ENCODE results near the gene PGLYRP1.

The PGLYRP1 gene

DNA sequence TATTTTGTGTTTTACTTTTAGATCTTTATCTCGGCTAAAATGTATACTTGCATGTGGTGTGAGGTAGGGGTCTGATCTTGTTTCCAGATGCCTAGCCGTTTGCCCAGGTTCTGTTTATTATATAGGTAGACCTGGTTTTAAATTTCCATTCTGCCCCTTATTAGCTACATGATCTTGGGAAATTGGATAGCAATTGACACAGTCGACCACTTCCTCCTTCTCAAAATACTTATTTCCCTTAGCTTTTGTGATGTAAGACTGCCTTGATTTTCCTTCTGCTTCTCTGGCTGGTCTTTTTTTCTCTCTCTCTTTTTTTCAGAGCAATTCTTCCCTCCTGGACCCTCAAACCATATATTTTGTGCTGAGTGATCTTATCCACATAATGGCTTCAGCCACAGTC lies 3.0 kb upstream of the PGLYRP1 start (continued):
- no peak for TF ChIP-seq ZNF366 (tag by site-specific recombination; conservative IDR thresholded peaks at IDR 0.05)
- TF ChIP-seq ZNF169 (tag by site-specific recombination; IDR thresholded peaks at IDR 0.05): no peak
- no peak for TF ChIP-seq GLIS2 (tag by site-specific recombination; IDR thresholded peaks at IDR 0.05)
- TF ChIP-seq, protein P1, sequence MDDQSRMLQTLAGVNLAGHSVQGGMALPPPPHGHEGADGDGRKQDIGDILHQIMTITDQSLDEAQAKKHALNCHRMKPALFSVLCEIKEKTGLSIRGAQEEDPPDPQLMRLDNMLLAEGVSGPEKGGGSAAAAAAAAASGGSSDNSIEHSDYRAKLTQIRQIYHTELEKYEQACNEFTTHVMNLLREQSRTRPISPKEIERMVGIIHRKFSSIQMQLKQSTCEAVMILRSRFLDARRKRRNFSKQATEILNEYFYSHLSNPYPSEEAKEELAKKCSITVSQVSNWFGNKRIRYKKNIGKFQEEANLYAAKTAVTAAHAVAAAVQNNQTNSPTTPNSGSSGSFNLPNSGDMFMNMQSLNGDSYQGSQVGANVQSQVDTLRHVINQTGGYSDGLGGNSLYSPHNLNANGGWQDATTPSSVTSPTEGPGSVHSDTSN (CRISPR knock-in tag; IDR thresholded peaks at IDR 0.05): no peak
- no peak for TF ChIP-seq ZNF302 (tag by site-specific recombination; IDR thresholded peaks at IDR 0.05; ENCODE audit: low read depth)
- TF ChIP-seq ZNF776 (tag by site-specific recombination; IDR thresholded peaks at IDR 0.05; ENCODE audit: borderline replicate concordance): no peak
- TF ChIP-seq GFI1B (tag by site-specific recombination; IDR thresholded peaks at IDR 0.05): no peak

DNA sequence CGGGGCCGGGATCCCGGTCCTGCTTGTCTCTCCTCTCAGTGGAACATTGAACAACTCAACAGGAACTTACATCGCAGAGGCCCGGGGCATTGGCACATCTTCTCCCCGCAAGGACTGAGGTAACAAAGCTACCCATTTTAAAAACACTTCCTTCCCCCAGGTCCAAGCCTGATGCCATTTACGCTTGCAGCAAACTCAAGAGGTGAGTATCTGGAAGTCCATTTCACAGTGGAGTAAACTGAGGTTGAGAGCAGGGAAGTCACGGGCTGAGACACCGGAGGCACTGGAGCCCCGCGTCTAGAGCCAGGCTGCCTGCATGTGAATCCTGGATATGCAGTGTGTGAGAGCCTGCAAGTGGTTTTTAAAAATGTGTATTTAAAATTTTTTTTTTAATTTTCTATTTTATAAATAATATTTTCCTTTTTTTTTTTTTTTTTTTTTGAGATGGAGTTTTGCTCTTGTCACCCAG lies 492 bp upstream of the PGLYRP1 start:
- Histone ChIP-seq H3K4me3 (ENCODE audit: low read depth, low read length) (no peak overlapping the region), H3K36me3 (ENCODE audit: control insufficient read depth in 2 of 2, insufficient read depth in 1 of 2, low read length in 2 of 2) (peaks cover 0 to 5% of the 10 kb centered on the region in 2 experiments; a peak in 1 of 3 replicates), H3K9me3 (ENCODE audit: control insufficient read depth, insufficient read depth, low read depth, low read length) (no peaks in the 10 kb centered on the region; the same call in 1 of the 2 replicates), H3K27ac (ENCODE audit: extremely low read depth, low read depth, low read length) (no peak overlapping the region), H3K4me1 (ENCODE audit: control insufficient read depth, insufficient read depth, low read length) (no peaks in the 10 kb centered on the region; the same call in 1 of the 2 replicates)
- no peak for TF ChIP-seq ZNF768 (tag by site-specific recombination; IDR thresholded peaks at IDR 0.05)
- CTCF ChIA-PET: interaction anchor here (21.8 kb wide), 1 partner anchor 56 kb away, joined by 625 read pairs; no protein-coding TSS in a partner anchor
- POLR2A ChIA-PET: interaction anchor here (0.7 kb wide), 1 partner anchor 52 kb away, joined by 8 read pairs; no protein-coding TSS in a partner anchor

DNA sequence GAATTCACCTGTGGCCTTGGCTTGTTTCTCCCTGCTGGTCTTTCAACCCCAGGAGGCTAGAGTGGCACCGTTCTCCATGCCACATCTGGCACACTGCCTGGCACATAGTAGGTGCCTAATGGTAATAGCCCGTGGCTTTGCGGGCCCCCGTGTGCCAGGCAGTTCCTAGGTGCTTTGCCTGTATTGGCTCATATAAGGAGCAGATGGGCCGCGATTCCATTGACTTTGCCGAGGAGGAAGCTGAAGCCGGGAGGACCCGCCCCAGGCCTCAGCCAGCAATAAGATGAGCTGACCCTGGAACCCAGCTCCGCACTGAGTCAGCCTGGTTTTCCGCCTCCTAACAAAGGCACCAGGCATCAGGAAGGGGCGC lies 807 bp downstream of the PGLYRP1 start:
- POLR2A ChIA-PET: no interaction called here
- Histone ChIP-seq H3K4me1 (ENCODE audit: control insufficient read depth, insufficient read depth, low read length) (no peaks in the 10 kb centered on the region; the same call in 1 of the 2 replicates), H3K36me3 (ENCODE audit: control insufficient read depth in 2 of 2, insufficient read depth in 1 of 2, low read length in 2 of 2) (peaks cover 0 to 5% of the 10 kb centered on the region in 2 experiments; a peak in 1 of 3 replicates), H3K27ac (ENCODE audit: extremely low read depth, low read depth, low read length) (no peak overlapping the region), H3K4me3 (ENCODE audit: low read depth, low read length) (no peak overlapping the region), H3K9me3 (ENCODE audit: control insufficient read depth, insufficient read depth, low read depth, low read length) (no peaks in the 10 kb centered on the region; the same call in 1 of the 2 replicates)
- TF ChIP-seq ZNF837 (tag by site-specific recombination; IDR thresholded peaks at IDR 0.05) (no peak), ZNF354C (tag by site-specific recombination; IDR thresholded peaks at IDR 0.05; ENCODE audit: borderline replicate concordance, low read depth) (no peak)
- TF ChIP-seq, protein P2, sequence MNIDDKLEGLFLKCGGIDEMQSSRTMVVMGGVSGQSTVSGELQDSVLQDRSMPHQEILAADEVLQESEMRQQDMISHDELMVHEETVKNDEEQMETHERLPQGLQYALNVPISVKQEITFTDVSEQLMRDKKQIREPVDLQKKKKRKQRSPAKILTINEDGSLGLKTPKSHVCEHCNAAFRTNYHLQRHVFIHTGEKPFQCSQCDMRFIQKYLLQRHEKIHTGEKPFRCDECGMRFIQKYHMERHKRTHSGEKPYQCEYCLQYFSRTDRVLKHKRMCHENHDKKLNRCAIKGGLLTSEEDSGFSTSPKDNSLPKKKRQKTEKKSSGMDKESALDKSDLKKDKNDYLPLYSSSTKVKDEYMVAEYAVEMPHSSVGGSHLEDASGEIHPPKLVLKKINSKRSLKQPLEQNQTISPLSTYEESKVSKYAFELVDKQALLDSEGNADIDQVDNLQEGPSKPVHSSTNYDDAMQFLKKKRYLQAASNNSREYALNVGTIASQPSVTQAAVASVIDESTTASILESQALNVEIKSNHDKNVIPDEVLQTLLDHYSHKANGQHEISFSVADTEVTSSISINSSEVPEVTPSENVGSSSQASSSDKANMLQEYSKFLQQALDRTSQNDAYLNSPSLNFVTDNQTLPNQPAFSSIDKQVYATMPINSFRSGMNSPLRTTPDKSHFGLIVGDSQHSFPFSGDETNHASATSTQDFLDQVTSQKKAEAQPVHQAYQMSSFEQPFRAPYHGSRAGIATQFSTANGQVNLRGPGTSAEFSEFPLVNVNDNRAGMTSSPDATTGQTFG (tag by site-specific recombination; IDR thresholded peaks at IDR 0.05; ENCODE audit: borderline replicate concordance): no peak
- CTCF ChIA-PET: interaction anchor here (0.9 to 21.8 kb wide), 3 partner anchors 38 to 58 kb away, joined by 3 to 625 read pairs (median 3); no protein-coding TSS in a partner anchor

DNA sequence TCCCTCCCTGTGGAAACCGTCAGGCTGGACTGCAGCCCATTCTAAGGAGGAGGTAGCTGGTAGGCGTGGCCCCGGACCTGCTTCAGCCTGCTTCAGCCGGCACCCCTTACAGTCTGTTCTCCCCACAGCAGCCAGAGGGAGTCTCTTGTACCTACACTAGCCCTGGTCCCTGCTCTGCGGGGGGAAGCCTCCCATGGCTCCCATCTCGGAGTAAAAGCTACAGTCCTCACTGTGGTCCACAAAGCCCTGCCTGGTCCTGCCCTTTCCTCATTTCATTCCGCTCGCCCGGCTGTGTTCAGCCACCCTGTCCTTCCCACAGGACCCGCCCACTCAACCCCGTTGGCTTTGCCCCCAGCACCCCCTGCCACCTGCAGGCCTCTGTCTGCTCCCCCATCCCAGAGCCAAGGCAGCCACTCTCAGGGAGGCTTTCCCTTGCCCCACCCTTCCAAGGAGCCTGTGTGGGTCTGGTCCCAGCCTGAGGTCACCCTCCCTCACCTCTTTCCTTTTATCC lies 1.3 kb downstream of the PGLYRP1 start:
- no peak overlapping the region for H3K27ac ChIP-seq (ENCODE audit: extremely low read depth, low read depth, low read length)
- ChIA-PET CTCF (interaction anchor here (0.6 to 21.8 kb wide), 7 partner anchors 6 to 374 kb away, joined by 3 to 625 read pairs (median 4); no protein-coding TSS in a partner anchor), POLR2A (no interaction called here)
- TF ChIP-seq ZNF548 (tag by site-specific recombination; IDR thresholded peaks at IDR 0.05) (0 out of 2 replicates have a peak, but pooled peaks have one; percentile 35), ZNF223 (tag by site-specific recombination; IDR thresholded peaks at IDR 0.05) (no peak), ZFHX2 (tag by site-specific recombination; conservative IDR thresholded peaks at IDR 0.05) (peak; percentile 77), ZNF785 (tag by site-specific recombination; IDR thresholded peaks at IDR 0.05) (no peak), ZNF146 (tag by site-specific recombination; IDR thresholded peaks at IDR 0.05) (no peak), GLIS1 (tag by site-specific recombination; IDR thresholded peaks at IDR 0.05) (peak; percentile 81), ZNF10 (tag by site-specific recombination; IDR thresholded peaks at IDR 0.05) (no peak), EGR2 (tag by site-specific recombination; IDR thresholded peaks at IDR 0.05; ENCODE audit: low read depth) (peak; percentile 38; the same call in 1 of the 2 replicates), SCRT2 (tag by site-specific recombination; IDR thresholded peaks at IDR 0.05) (peak; percentile 10; the same call in 1 of the 2 replicates), ZNF529 (tag by site-specific recombination; IDR thresholded peaks at IDR 0.05; ENCODE audit: insufficient replicate concordance) (no peak), KLF1 (tag by site-specific recombination; IDR thresholded peaks at IDR 0.05) (peak; percentile 22; the same call in 1 of the 2 replicates)
- TF ChIP-seq, protein P3, sequence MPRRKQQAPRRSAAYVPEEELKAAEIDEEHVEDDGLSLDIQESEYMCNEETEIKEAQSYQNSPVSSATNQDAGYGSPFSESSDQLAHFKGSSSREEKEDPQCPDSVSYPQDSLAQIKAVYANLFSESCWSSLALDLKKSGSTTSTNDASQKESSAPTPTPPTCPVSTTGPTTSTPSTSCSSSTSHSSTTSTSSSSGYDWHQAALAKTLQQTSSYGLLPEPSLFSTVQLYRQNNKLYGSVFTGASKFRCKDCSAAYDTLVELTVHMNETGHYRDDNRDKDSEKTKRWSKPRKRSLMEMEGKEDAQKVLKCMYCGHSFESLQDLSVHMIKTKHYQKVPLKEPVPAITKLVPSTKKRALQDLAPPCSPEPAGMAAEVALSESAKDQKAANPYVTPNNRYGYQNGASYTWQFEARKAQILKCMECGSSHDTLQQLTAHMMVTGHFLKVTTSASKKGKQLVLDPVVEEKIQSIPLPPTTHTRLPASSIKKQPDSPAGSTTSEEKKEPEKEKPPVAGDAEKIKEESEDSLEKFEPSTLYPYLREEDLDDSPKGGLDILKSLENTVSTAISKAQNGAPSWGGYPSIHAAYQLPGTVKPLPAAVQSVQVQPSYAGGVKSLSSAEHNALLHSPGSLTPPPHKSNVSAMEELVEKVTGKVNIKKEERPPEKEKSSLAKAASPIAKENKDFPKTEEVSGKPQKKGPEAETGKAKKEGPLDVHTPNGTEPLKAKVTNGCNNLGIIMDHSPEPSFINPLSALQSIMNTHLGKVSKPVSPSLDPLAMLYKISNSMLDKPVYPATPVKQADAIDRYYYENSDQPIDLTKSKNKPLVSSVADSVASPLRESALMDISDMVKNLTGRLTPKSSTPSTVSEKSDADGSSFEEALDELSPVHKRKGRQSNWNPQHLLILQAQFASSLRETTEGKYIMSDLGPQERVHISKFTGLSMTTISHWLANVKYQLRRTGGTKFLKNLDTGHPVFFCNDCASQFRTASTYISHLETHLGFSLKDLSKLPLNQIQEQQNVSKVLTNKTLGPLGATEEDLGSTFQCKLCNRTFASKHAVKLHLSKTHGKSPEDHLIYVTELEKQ (tag by site-specific recombination; IDR thresholded peaks at IDR 0.05; ENCODE audit: borderline replicate concordance): no peak

More for the DNA sequence above, 1.3 kb downstream of the PGLYRP1 start:
- Histone ChIP-seq H3K4me1 (ENCODE audit: control insufficient read depth, insufficient read depth, low read length) (no peaks in the 10 kb centered on the region; the same call in 1 of the 2 replicates), H3K36me3 (ENCODE audit: control insufficient read depth in 2 of 2, insufficient read depth in 1 of 2, low read length in 2 of 2) (peaks cover 0 to 5% of the 10 kb centered on the region in 2 experiments; a peak in 1 of 3 replicates), H3K9me3 (ENCODE audit: control insufficient read depth, insufficient read depth, low read depth, low read length) (no peaks in the 10 kb centered on the region; the same call in 1 of the 2 replicates), H3K4me3 (ENCODE audit: low read depth, low read length) (no peak overlapping the region)

Measured in HEK293 (cell line).